HepG2 (cell line): Measurements from ENCODE around the gene CPVL. TPM values are rescaled to one million over a fixed set of nuclear protein-coding genes. Genes with fewer than 3 reads are reported as not detected.

ENCODE experiments used
- ATAC-seq: fragments of 200-7000 bp; cut with Tn5 transposase; 3 replicates; pipeline ENCODE4 v1.9.1; 2020; ENCODE audit warnings: mild to moderate bottlenecking, moderate library complexity
- BruUV-seq: library from RNA; stranded (reverse); fragments of 400-500 nt; replicated peaks from 2 replicates; lab custom pipeline; 2021; lab: Mats Ljungman, UMichigan
- CTCF ChIA-PET: fragments of 300-600 bp; formaldehyde crosslinking; extraction: SDS; loops from one replicate; lab custom pipeline; 2021; ENCODE audit warnings: low total read pairs, inconsistent platforms, low intra/inter-chr PET ratio; lab: Yijun Ruan, JAX
- POLR2A ChIA-PET: fragments of 350-600 bp; sonication (Branson Sonifier 250); formaldehyde crosslinking; loops from one replicate; lab custom pipeline; 2020; ENCODE audit warnings: antibody characterized with exemption, inconsistent platforms; lab: Yijun Ruan, JAX
- DNase-seq: peaks from one replicate; pipeline ENCODE4 v3.0.0-alpha.2; 2015; ENCODE audit warnings: low spot score
- FAIRE-seq: peaks from 3 replicates; lab custom pipeline; 2011; peaks lifted over from hg19 to GRCh38; lab: Jason Lieb, UNC
- H2AFZ ChIP-seq: one replicate; pipeline ENCODE4 v1.6.1; 2011; ENCODE audit warnings: low read length, inconsistent platforms
- H3K27ac ChIP-seq: fragments of 300-600 bp; 3 replicates; pipeline ENCODE4 v1.8.0; 2011; ENCODE audit warnings: mixed run types, mild to moderate bottlenecking, mixed read lengths, low read length, inconsistent platforms; ENCODE audit not compliant: insufficient read depth; ENCODE audit errors: extremely low read length
- H3K27me3 ChIP-seq, 2 experiments: fragments of 200-600 bp in 1 of 2; 2 replicates in 1 of 2; 3 replicates in 1 of 2; pipeline versions ENCODE4 v1.6.0 to v1.8.0; 2011; ENCODE audit warnings: low read length in 2 of 2, mild to moderate bottlenecking in 2 of 2, moderate library complexity in 2 of 2, inconsistent platforms in 1 of 2; ENCODE audit not compliant: insufficient read depth in 2 of 2, control insufficient read depth in 1 of 2
- H3K36me3 ChIP-seq, 2 experiments: fragments of 200-600 bp in 1 of 2; replicated peaks in 1 of 2; 2 replicates in 1 of 2; 3 replicates in 1 of 2; pipeline versions ENCODE4 v1.5.1 to v1.8.0; 2011; ENCODE audit warnings: low read length in 2 of 2, inconsistent platforms in 1 of 2; ENCODE audit not compliant: insufficient read depth in 2 of 2, control insufficient read depth in 1 of 2
- H3K4me1 ChIP-seq: 2 replicates; pipeline ENCODE4 v1.5.1; 2012; ENCODE audit warnings: low read length, inconsistent platforms; ENCODE audit not compliant: insufficient read depth
- H3K4me2 ChIP-seq: 2 replicates; pipeline ENCODE4 v1.6.0; 2011; ENCODE audit warnings: low read depth, low read length, inconsistent platforms
- H3K4me3 ChIP-seq, 3 experiments: fragments of 200-600 bp in 1 of 3; sonication (generic), shearing (Covaris generic) in 1 of 3; replicated peaks in 1 of 3; 2 replicates each; pipeline ENCODE4 v1.5.1; 2011 to 2016; ENCODE audit warnings: low read length in 3 of 3, inconsistent platforms in 2 of 3, low read depth in 2 of 3, mild to moderate bottlenecking in 2 of 3, control low read depth in 1 of 3, mixed read lengths in 1 of 3; ENCODE audit not compliant: insufficient read depth in 1 of 3
- H3K79me2 ChIP-seq: one replicate; pipeline ENCODE4 v1.6.1; 2011; ENCODE audit warnings: low read length, inconsistent platforms; ENCODE audit not compliant: insufficient read depth
- H3K9ac ChIP-seq: 2 replicates; pipeline ENCODE4 v1.6.0; 2011; ENCODE audit warnings: mild to moderate bottlenecking, low read depth, low read length, inconsistent platforms; ENCODE audit not compliant: insufficient read depth
- H3K9me3 ChIP-seq: 2 replicates; pipeline ENCODE4 v1.5.1; 2012; ENCODE audit warnings: mild to moderate bottlenecking, low read length
- H4K20me1 ChIP-seq: 2 replicates; pipeline ENCODE4 v1.6.0; 2011; ENCODE audit warnings: inconsistent platforms, mild to moderate bottlenecking, low read length, moderate library complexity; ENCODE audit not compliant: insufficient read depth
- NFIB ChIP-seq: sonication (generic); formaldehyde crosslinking; IDR thresholded peaks from 2 replicates; pipeline ENCODE4 v1.9.0; 2021; ENCODE audit warnings: missing genetic modification reagents, mild to moderate bottlenecking, borderline replicate concordance
- PAX8 ChIP-seq: sonication (generic); formaldehyde crosslinking; IDR thresholded peaks from 2 replicates; pipeline ENCODE4 v1.8.0; 2022; ENCODE audit warnings: mild to moderate bottlenecking, missing genetic modification reagents, borderline replicate concordance
- ZNF772 ChIP-seq: sonication (generic); formaldehyde crosslinking; IDR thresholded peaks from 2 replicates; pipeline ENCODE4 v1.5.0; 2020; ENCODE audit warnings: mild to moderate bottlenecking, missing genetic modification reagents
- ZNF883 ChIP-seq: sonication (generic); formaldehyde crosslinking; IDR thresholded peaks from 2 replicates; pipeline ENCODE4 v1.5.1; 2020; ENCODE audit warnings: mild to moderate bottlenecking, missing genetic modification reagents; ENCODE audit errors: not compliant biosample characterization
- WGBS: methylation state at CpG from one replicate; pipeline ENCODE4 v1.1.6; 2017; ENCODE audit warnings: low lambda C conversion rate; 5-methylcytosine and 5-hydroxymethylcytosine counted together
- in situ Hi-C: cut with HindIII; loops from 2 replicates; pipeline ENCODE4 v1.10.0; 2017; ENCODE audit warnings: low pct_unique_long_range_greater_than_20kb; ENCODE audit not compliant: extremely low pct_ligation_motif_present
- intact Hi-C: fragments of 100-400 bp; cut with micrococcal nuclease; formaldehyde crosslinking; loops from one replicate; pipeline ENCODE4 v1.10.0; 2022; ENCODE audit not compliant: unreplicated experiment
- polyA plus RNA-seq, 8 experiments: library from polyadenylated mRNA; depleted of rRNA in 3 of 8; stranded (reverse) in 7 of 8; unstranded in 1 of 8; fragments of >200 nt; fragmentation: Illumina TruSeq in 4 of 8; extraction: Trizol in 4 of 8; gene quantifications; 2 replicates each; pipeline versions ENCODE4 v1.2.1 to v1.2.3, GENCODE V29; 2011 to 2016; ENCODE audit warnings: low read depth in 4 of 8, missing spikeins in 1 of 8, mixed read lengths in 1 of 8; ENCODE audit not compliant: insufficient read depth in 1 of 8
- total RNA-seq, 5 experiments: library from RNA; depleted of rRNA; stranded (reverse); fragments of >200 nt; fragmentation: Illumina TruSeq; extraction: Trizol; gene quantifications; 2 replicates each; pipeline ENCODE4 v1.2.3, GENCODE V29; 2016; ENCODE audit warnings: low read depth in 1 of 5
- TF ChIP-seq, protein P1 (sequence below): sonication (generic); formaldehyde crosslinking; IDR thresholded peaks from one replicate; pipeline ENCODE4 v1.5.1; 2020; ENCODE audit warnings: mild to moderate bottlenecking, missing genetic modification reagents; ENCODE audit errors: not compliant biosample characterization
- TF ChIP-seq, protein P2 (sequence below): sonication (generic); formaldehyde crosslinking; IDR thresholded peaks from 2 replicates; pipeline ENCODE4 v1.4.0; 2020; ENCODE audit warnings: mild to moderate bottlenecking, missing genetic modification reagents

Gene CPVL
- total and polyA plus RNA-seq, 2 of the 13 experiments (the other 11 are each of a cell fraction or from before 2014, with no cell fraction given): 59.2 to 294 TPM

- Histone ChIP-seq H3K36me3 (no peaks in the 10 kb centered on the region), H3K9ac (no peak overlapping the region), H3K4me3 (no peak overlapping the region), H3K27me3 (no peaks in the 10 kb centered on the region), H3K27ac (no peak overlapping the region), H3K79me2 (no peaks in the 10 kb centered on the region), H2AFZ (no peak overlapping the region), H4K20me1 (no peaks in the 10 kb centered on the region), H3K4me1 (no peaks in the 10 kb centered on the region), H3K4me2 (no peak overlapping the region), H3K9me3 (peaks cover 12% of the 10 kb centered on the region; the same call in 1 of the 2 replicates)
- WGBS: 68% methylated on average over 3 of the region's 3 CpGs
- BruUV-seq: no TSS peak
- FAIRE-seq: no peak
- ChIA-PET POLR2A (no interaction called here), CTCF (no interaction called here)
- intact Hi-C loops (no loop called here), in situ Hi-C loops (no loop called here)
- no peak for TF ChIP-seq PAX8
- TF ChIP-seq, protein P1, sequence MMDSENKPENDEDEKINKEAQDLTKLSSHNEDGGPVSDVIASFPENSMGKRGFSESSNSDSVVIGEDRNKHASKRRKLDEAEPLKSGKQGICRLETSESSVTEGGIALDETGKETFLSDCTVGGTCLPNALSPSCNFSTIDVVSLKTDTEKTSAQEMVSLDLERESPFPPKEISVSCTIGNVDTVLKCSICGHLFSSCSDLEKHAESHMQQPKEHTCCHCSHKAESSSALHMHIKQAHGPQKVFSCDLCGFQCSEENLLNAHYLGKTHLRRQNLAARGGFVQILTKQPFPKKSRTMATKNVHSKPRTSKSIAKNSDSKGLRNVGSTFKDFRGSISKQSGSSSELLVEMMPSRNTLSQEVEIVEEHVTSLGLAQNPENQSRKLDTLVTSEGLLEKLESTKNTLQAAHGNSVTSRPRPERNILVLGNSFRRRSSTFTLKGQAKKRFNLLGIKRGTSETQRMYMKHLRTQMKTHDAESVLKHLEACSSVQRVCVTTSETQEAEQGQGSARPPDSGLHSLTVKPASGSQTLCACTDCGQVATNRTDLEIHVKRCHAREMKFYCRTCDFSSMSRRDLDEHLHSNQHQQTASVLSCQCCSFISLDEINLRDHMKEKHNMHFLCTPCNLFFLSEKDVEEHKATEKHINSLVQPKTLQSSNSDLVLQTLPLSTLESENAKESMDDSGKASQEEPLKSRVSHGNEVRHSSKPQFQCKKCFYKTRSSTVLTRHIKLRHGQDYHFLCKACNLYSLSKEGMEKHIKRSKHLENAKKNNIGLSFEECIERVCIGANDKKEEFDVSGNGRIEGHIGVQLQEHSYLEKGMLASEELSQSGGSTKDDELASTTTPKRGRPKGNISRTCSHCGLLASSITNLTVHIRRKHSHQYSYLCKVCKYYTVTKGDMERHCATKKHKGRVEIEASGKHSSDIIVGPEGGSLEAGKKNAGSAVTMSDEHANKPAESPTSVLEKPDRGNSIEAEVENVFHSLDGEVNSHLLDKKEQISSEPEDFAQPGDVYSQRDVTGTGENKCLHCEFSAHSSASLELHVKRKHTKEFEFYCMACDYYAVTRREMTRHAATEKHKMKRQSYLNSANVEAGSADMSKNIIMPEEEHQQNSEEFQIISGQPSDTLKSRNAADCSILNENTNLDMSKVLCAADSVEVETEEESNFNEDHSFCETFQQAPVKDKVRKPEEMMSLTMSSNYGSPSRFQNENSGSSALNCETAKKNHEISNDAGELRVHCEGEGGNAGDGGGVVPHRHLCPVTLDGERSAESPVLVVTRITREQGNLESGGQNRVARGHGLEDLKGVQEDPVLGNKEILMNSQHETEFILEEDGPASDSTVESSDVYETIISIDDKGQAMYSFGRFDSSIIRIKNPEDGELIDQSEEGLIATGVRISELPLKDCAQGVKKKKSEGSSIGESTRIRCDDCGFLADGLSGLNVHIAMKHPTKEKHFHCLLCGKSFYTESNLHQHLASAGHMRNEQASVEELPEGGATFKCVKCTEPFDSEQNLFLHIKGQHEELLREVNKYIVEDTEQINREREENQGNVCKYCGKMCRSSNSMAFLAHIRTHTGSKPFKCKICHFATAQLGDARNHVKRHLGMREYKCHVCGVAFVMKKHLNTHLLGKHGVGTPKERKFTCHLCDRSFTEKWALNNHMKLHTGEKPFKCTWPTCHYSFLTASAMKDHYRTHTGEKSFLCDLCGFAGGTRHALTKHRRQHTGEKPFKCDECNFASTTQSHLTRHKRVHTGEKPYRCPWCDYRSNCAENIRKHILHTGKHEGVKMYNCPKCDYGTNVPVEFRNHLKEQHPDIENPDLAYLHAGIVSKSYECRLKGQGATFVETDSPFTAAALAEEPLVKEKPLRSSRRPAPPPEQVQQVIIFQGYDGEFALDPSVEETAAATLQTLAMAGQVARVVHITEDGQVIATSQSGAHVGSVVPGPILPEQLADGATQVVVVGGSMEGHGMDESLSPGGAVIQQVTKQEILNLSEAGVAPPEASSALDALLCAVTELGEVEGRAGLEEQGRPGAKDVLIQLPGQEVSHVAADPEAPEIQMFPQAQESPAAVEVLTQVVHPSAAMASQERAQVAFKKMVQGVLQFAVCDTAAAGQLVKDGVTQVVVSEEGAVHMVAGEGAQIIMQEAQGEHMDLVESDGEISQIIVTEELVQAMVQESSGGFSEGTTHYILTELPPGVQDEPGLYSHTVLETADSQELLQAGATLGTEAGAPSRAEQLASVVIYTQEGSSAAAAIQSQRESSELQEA (CRISPR knock-in tag): no peak
- TF ChIP-seq NFIB: no peak
- no peak for TF ChIP-seq ZNF883 (CRISPR knock-in tag)
- TF ChIP-seq ZNF772 (CRISPR knock-in tag): no peak
- TF ChIP-seq, protein P2, sequence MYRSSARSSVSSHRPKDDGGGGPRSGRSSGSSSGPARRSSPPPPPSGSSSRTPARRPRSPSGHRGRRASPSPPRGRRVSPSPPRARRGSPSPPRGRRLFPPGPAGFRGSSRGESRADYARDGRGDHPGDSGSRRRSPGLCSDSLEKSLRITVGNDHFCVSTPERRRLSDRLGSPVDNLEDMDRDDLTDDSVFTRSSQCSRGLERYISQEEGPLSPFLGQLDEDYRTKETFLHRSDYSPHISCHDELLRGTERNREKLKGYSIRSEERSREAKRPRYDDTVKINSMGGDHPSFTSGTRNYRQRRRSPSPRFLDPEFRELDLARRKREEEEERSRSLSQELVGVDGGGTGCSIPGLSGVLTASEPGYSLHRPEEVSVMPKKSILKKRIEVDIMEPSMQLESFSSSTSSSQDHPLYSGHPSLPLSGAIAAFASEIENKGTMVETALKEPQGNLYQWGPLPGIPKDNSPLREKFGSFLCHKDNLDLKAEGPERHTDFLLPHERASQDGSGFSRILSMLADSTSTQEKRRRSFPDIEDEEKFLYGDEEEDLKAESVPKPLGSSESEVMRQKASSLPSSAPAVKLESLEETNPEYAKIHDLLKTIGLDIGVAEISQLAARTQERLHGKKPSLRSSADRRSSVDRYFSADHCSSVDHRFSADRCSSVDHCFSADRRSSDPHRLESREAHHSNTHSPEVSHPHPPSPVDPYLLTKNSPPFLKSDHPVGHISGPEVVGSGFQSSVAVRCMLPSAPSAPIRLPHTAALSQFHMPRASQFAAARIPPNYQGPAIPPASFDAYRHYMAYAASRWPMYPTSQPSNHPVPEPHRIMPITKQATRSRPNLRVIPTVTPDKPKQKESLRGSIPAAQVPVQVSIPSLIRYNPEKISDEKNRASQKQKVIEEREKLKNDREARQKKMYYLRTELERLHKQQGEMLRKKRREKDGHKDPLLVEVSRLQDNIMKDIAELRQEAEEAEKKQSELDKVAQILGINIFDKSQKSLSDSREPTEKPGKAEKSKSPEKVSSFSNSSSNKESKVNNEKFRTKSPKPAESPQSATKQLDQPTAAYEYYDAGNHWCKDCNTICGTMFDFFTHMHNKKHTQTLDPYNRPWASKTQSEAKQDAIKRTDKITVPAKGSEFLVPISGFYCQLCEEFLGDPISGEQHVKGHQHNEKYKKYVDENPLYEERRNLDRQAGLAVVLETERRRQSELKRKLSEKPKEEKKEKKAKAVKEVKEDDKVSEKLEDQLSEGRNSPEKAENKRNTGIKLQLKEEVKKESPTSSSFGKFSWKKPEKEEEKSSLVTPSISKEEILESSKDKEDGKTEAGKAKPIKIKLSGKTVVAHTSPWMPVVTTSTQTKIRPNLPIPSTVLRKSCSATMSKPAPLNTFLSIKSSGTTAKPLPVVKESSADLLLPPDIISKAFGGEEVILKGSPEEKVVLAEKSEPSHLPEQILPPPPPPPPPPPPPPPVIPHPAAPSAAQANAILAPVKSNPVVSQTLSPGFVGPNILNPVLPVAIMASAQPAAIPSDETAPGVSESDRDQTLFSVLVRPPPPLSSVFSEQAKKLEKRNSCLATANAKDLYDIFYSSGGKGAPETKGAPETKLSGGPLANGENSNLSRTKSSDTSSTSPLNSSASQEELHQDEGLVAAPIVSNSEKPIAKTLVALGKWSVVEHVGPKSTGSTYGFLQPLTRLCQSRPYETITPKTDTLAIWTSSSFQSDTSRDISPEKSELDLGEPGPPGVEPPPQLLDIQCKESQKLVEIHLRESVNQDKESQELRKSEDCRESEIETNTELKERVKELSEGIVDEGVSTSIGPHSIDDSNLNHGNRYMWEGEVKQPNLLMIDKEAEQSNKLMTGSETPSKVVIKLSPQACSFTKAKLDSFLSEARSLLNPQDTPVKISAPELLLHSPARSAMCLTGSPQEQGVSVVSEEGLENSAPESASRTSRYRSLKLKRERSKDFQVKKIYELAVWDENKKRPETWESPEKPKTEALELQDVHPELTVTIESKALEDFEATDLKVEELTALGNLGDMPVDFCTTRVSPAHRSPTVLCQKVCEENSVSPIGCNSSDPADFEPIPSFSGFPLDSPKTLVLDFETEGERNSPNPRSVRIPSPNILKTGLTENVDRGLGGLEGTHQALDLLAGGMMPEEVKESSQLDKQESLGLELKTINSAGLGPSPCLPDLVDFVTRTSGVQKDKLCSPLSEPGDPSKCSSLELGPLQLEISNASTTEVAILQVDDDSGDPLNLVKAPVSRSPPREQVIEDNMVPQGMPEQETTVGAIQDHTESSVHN: no peak
- DNase-seq: no peak
- no peak for ATAC-seq
These were observed 172.7 kb downstream of the CPVL start for GRCh38 chr7:28973591-28973990.
